NOMO-1 treated with DMSO at 0.1 percent for 48 hours (cell line): ENCODE results near the gene CACNA2D1.

Experiments used
- DNase-seq: peaks from one replicate; lab custom pipeline; 2025; ENCODE audit not compliant: unreplicated experiment; lab: John Stamatoyannopoulos, UW

CACNA2D1 gene

GRCh38 chr7:82126576-82126975, 317.0 kb downstream of the CACNA2D1 start:
- DNase-seq: no peak

DNA sequence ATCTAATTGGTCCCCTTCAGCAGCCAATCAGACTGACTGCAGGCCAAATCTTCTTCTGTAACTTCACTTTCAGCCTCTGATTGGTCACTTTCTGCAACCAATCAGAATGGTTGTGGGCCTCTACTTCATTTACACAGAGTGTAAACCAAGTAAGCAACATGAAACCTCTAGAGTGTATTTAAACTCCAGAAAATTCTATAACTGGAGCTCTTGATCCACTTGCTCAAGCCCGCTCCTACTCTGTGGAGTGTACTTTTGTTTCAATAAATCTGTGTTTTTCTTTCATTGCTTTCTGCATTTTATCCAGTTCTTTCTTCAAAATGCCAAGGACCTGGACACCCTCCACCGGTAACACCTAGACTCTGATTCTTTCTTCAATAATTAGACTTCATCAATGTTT, 319.1 kb downstream of the CACNA2D1 start:
- DNase-seq: no peak

DNA sequence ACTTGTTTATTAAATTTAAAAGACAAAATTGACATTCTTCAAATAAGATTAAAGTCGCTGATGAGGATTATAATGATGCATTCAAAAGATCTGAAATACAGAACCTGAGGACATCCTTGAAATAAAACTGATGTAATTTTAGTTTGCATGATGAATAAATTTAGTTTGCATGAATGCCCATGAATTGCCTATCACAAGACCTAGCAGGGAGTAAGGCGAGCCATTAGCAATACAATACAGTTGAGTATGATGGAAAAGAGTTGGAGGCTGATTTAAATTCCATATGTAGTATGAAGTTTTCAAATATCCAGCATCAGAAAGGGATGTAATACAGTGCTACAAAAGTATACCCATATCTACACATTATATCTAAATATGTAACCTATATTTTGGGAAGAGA, 321.3 kb downstream of the CACNA2D1 start:
- DNase-seq: no peak

GRCh38 chr7:82114237-82114636, 329.3 kb downstream of the CACNA2D1 start:
- DNase-seq: no peak

- DNase-seq: no peak
Measured at GRCh38 chr7:82110146-82110840, 333.3 kb downstream of the CACNA2D1 start.

- DNase-seq: no peak
Measured at GRCh38 chr7:82109288-82109687, 334.3 kb downstream of the CACNA2D1 start.

- no peak for DNase-seq
Measured at GRCh38 chr7:82106201-82106600, 337.4 kb downstream of the CACNA2D1 start.

DNA sequence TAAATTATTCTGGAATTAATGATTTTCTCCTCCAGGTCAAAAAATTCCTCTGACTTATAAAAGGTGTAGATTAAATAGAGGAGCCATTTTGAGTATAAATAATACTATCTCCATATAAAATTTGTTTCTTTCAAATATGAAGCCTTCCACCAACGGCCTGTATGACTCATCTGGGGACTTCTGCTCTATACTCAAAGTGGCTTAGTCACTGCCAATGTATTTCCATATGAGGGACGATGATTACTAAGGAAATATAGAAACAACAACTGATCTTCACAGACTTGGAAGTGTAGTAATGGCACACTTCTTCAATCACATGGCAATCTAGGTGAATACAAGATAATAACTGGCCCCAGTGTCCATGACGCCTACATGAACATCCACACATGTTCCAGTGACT, 338.1 kb downstream of the CACNA2D1 start:
- DNase-seq: peak; percentile 50

DNA sequence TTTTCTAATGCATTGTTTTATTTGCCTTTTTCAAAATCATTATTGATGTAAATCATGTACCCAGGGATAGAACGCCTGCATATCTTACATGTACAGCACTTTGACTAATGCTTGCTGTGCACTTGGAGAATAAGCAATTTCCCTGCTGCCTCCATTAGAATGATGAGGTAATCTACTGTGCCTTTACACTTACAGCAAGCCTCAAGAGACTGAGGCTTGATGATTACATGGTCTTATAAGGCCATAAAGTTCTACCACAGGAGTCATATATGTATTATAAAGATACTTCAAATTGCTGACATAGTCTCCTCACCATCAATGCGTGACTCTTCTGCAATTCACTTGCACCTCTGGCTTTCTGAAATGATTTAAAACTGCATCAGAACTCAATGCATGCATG, 345.2 kb downstream of the CACNA2D1 start:
- DNase-seq: no peak

DNA sequence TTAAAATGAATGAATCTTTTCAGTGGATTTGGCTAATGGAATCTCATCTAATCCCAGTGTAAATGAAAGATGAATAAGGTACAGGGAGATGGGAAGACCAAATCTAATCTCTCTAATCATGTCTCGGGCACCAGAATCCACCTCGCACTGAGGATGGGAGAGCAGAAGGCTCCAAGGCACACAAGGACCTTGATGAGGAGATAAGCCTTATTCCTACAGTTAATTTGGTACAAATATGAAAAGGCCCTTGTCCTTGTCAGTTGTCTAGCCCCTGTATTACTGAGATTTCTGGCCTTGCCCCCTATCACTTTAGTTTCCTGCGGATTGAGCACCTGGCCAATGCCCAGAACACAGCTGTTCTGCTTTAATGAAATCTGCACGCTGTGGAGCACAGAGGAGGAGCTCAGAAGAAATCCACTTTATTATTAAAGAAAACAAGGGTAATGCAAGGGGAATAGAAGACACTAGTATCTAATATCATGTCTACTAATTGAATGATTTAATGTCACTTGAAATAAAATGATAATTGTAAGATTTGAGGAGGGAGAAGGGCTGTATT, 352.4 kb downstream of the CACNA2D1 start:
- no peak for DNase-seq

- DNase-seq: no peak
Measured at GRCh38 chr7:82087099-82087498, 356.5 kb downstream of the CACNA2D1 start.

DNA sequence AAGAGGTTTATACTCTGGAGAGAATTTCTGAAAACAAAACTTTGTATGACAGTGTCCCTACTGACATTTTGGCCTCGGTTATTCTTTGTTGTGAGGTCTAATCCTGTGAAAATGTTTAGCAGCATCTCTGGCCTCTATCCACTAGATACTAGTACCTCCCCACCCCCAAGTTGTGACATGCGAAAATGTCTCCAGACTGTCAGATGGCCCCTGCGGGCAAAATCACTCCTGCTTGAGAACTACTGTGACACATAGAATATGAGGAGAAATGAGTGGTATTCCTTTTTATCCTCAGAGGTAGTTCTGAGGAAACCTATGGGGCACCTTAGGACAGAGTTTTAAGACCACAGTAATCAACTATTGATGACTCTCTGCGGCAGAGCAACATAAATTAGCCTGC, 358.5 kb downstream of the CACNA2D1 start:
- DNase-seq: no peak

DNA sequence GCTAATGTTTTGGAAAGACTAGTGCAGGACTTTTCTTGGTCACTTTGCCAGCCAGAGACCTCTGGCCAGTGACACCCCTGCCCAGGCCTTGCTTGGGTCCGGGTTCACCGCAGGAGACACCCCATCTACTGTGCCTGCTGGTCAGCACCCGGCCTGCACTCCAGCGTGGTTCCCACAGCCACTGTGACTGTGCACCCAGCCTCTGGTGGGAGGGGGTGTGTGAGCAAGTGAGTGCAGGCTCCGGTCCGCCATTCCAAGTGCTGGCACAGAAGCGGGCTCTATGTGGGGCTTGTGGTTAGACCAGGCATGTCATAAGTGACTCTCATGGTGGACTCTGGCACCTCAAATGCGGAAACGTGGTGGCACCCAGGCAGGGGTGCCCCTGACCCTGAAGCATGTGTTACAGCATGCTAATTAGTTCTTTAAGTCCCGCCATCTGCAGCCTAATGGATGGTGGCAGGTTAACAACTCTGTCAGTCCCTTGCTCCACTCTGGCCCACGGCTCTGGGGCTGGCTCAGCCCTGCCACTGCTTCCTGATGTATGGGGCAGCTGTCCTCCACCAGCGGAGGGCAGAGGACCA, 361.8 kb downstream of the CACNA2D1 start:
- DNase-seq: no peak

GRCh38 chr7:82080254-82080927, 363.2 kb downstream of the CACNA2D1 start:
- peak; percentile 43 for DNase-seq

DNA sequence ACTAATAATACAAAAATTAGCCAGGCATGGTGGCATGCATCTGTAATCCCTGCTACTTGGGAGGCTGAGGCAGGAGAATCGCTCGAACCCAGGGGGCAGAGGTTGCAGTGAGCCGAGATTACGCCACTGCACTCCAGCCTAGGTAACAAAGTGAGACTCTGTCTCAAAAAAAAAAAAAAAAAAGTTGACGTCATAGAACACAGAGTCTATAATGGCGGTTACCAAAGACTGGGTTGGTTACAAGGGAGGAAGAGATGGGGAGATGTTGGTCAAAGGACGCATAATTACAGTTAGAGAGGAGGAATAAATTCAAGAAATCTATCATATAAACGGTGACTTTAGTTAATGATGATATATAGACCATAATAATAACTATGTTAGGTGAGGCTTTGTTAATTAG, 364.1 kb downstream of the CACNA2D1 start:
- no peak for DNase-seq

DNA sequence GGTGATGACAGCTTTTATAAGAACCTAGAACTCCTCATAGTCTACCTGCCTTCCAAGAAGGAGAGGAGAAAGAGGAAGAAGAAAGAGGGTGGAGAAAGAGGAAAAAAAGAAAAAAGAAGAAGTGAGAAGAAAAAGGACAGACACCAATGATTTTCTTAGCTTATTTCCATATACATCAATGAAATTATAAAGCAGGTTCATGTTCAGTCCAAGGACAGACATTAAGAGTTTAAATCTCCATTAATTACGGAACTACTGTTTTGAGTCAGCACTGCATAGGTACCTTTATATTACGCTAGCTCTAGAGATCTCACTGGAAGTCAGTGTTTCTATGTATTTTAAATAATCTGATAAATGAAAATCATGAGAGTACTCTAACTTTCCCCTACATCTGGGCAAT, 364.8 kb downstream of the CACNA2D1 start:
- DNase-seq: peak; percentile 64

DNA sequence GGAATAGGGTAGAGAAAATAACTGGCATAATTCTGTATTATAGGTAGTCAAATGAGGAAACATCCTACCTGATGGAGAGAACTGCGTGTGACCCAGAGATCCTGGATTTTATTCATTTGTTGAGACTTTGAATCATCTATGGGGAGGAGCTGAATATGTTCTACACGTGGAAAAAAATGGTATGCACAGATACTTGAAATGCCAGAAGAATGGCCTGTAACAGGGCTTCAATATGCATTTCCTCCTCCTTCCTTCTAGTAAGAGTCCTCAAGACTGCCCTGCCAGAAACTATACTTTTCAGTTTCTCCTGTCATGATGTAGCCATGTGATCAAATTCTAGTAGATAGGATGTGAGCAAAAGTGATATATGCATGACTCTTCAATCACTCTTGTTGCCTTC, 372.1 kb downstream of the CACNA2D1 start:
- no peak for DNase-seq

GRCh38 chr7:82067628-82068264, 375.8 kb downstream of the CACNA2D1 start:
- DNase-seq: no peak

GRCh38 chr7:82057476-82057875, 386.1 kb downstream of the CACNA2D1 start:
- DNase-seq: no peak

- DNase-seq: no peak
Measured at GRCh38 chr7:82056282-82056681, 387.3 kb downstream of the CACNA2D1 start.

DNA sequence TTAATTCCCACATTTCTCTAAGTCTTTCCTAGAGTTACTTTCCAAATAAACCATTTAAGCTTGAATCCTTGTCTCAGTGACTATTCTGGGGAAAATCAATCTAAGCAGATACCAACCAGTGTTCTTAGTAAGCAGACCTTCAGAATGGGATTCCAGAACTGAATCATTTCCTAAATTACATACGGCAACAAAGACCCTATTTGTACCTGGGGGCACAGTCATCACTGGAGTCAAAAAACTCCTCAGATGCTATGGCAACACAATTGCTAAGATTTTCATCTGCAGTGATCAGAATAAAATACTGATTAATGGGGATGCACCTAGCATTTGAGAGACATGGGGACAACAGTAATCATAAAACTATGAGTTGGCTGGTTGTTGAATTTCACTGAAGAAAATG, 389.0 kb downstream of the CACNA2D1 start:
- no peak for DNase-seq
